Fibroblast of skin of right biceps (primary cell): ENCODE results near the gene FBXO41.

ENCODE experiments used
- DNase-seq: peaks from one replicate; pipeline ENCODE4 v3.0.0-alpha.2; 2013

The FBXO41 gene

DNA sequence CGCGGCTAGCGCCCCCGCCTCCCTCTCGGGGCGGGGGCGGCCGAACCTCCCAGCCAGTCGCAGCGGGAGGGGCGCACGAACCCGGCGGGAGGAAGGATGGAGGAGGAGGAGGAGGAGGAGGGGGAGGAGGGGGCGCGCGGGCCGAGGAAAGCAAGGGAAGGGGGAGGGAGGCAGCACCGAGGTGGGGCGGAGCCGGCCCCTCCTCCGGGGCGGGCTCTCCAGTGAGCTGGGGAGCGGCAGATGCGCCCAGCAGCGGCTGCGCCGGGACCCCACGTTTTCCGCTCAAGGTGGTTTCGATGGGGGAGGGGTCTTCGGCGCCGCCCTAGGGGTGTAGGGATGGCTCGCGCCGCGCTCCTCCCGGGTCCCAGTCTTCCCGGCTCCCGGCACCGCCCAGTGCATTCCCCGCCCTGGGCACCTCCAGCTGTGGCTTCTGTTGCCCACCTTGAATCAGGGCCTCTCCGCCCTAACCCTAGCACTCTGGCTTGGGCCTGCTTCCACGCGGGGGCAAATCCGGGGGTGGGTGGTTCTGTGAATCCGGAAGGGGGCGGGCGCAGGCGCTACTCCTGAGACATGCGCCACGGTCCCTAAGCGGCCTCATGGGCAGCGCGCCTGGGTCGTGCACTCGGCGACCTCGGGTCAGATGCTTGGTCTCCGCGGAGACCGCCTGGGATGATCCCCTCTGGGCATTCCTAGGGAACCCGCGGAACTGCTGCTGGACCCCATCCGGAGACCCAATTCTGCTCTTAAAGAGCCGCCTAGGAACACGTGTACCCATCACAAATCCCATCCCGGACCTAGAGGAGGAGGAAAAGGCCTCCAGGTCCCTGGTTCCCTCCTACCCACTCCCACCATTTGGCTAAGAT, at the start of gene FBXO41:
Gene FBXO41 (minus strand): TSS at position 183 of the 863 bp plus-strand sequence. CDS start 14,848 bp downstream, outside the sequence.
- DNase-seq = peak; percentile 36

- no peak for DNase-seq
Measured at GRCh38 chr2:73334045-73334444, 49.8 kb upstream of the FBXO41 start.

GRCh38 chr2:73333564-73333963, 49.3 kb upstream of the FBXO41 start:
- DNase-seq = no peak

GRCh38 chr2:73324126-73324725, 39.9 kb upstream of the FBXO41 start:
- no peak for DNase-seq

- no peak for DNase-seq
Measured at GRCh38 chr2:73323551-73323950, 39.3 kb upstream of the FBXO41 start.

- DNase-seq = no peak
Measured at GRCh38 chr2:73314441-73314840, 30.2 kb upstream of the FBXO41 start.

GRCh38 chr2:73307720-73308119, 23.4 kb upstream of the FBXO41 start:
- no peak for DNase-seq

DNA sequence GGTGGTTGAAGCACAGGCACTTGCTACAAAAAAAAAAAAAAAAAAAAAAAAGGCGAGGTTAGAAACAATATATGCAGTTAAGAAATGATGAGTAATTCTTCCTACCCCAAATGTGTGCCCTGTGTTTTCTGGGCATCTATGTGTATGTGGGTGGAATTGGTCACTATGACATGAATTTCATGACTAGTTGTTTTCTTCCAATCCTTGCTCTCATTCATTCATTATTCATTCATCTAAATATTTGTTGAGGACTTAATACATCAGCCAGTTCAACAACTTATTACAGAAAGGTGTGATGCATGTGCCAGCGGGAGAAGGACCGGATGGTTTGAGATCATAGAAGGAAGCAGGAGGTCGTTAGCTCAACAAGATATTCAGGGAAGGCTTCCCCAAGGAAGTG, 17.4 kb upstream of the FBXO41 start:
- DNase-seq = no peak

- DNase-seq = no peak
Measured at GRCh38 chr2:73300926-73301325, 16.6 kb upstream of the FBXO41 start.

DNA sequence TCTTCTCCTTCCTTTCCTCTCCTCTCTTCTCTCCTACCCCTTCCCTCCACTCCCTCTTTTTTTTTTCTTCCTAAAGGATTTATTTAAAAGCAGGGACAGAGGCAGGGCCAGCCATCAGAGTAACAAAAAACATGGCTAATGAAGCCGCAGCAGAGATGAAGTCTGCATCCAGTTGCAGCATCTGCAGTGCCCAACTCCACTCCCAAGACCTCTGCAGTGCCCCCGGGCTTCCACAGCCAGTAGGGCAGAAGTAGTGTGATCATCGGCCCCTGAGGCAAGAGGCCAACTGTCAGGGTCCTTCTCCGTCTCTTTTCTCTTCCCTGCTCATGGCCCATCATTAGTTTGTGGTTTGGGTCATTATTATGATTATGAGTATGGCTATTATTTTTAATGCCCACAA, 13.3 kb upstream of the FBXO41 start:
- no peak for DNase-seq

GRCh38 chr2:73297151-73297559, 12.9 kb upstream of the FBXO41 start:
- no peak for DNase-seq

DNA sequence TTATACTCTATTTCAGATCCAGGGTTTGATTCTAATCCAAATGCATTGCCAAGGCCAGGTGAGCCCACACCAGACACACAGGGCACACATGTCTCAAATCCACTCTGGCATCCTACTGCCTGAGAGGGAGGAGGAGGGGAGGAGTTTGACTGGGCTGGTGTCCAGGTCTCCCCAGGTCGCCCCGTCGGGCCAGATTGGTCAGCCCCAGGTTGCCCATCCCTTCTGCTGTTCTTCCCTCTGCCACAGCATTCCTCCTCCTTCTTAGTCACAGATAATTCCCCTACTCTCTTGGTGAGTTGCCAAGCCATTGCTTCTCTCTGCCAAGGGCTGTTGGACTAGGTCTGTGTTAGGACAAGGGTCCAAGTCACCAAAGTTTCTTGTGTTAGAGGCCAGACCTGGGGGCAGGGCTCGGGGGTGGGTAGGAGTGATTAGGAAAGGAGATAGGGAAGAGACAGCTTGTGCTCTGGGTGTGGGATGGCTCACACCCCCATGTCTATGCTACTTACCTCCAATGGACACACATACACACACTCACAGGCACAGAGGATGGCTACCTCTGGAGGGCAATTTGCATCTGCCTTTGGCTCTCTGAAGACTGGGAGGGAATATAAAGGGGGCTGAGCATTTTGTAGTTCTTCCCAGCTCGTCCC, 11.6 kb upstream of the FBXO41 start:
- no peak for DNase-seq

GRCh38 chr2:73294239-73294638, 10.0 kb upstream of the FBXO41 start:
- DNase-seq = no peak

- peak; percentile 64 for DNase-seq
Measured at GRCh38 chr2:73293534-73294171, 9.4 kb upstream of the FBXO41 start, which contains the start of gene EGR4. TSS of gene EGR4 (minus strand) at chr2:73293548. CDS start at chr2:73293317, 231 bp downstream.

- no peak for DNase-seq
Measured at GRCh38 chr2:73292906-73293533, 8.7 kb upstream of the FBXO41 start.

GRCh38 chr2:73292316-73292905, 8.1 kb upstream of the FBXO41 start:
- DNase-seq = no peak

DNA sequence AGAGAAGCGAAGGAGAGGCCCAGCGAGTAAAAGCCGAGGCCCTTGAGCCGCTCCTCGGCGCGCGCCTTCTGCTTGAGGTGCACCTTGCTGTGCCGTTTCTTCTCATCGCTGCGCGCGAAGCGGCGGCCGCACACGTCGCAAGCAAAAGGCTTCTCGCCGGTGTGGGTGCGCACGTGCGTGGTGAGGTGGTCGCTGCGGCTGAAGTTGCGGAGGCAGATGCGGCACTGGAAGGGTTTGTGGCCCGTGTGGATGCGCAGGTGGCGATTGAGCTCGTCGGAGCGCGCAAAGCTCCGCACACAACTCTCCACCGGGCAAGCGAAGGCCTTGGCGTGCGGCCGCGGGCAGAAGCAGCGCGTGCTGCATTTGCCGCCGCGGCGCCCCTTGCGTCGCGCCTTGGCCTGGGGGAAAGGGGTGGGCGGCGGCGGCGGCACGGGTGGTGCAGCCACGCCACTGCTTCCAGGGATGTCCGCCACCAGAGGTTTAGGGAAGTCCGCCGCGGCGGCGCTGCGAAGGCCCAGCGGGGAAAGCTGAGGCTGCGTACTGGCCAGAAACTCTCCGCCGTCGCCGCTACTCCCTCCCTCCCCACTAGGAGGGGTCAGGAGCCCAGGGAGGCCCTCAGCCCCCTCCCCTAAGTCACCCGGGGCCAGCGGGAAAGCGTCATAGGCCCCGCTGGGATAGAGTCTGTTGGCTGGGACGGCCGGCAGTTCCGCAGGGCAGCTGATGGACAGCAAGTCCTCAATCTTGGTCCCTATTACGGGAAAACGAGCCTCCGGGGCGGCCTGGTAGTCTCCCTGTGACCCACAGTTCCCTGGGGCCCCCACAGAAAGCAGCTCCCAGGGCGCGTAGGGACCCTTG, 7.4 kb upstream of the FBXO41 start:
- DNase-seq = no peak

GRCh38 chr2:73291093-73291460, 6.8 kb upstream of the FBXO41 start:
- DNase-seq = peak; percentile 49

DNA sequence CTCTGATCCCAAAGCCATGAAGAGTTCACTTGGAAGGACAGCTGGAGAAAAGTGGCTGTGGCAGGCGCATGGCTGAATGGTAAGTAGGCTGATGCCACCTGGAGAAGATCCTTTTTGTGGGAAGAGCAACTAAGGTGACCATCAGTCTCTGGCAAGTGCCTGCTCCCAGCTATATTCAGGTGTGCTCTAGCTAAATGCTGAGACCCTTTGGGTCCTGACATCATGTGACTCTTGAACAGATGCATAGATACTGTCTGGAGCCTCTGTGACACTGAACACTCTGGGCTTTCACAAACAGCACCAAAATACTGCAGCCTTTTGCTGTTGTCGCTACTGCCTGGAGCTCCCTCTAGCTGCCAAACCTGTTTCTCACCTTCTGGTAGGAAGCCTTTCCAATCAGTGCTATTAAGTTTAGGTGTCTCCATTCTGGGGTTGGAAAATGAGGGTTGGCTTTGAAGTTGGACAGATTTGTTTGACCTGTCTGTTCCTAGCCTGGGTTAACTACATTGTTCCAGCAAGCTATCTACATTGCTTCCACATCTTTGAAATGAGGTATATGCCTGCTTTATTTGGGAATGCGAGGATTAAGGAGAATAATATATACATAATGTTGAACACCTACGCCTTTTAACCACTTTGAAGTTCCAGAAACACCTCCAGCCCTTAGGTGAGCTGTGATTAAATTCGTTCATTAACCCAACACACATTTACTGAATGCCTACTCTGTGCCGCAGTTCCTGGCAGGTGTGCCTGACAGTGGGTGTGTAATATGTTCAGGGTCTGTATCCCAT, 6.0 kb upstream of the FBXO41 start:
- DNase-seq = no peak

DNA sequence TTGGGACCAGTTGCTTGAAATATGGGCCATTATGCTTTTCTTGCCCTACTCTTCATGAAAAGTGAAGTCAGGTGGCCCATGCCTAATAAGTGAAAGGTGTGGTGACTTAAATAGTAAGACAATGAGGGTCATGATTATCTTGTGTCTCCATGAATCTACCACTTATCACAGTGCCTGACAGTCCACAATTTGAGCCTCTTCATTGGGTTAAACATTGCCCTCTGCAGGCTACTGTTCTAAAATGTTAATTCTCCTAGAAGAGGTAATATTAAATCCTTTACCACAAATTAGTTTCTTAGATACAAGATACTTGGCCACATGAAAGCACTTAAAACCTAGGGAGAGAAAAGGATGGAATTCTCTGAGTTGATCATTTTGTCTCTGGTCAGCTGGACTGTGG, 5.0 kb upstream of the FBXO41 start:
- DNase-seq = no peak
